ENCODE measurements around the gene CLECL1. TPM values are rescaled to one million over a fixed set of nuclear protein-coding genes. Genes with fewer than 3 reads are reported as not detected.
"Not testable (repeated sequence)": the region's sequence is repeated elsewhere in the genome, so short reads cannot be mapped to it uniquely, and the experiment has no call there.

CLECL1 gene
- total RNA-seq, 2 experiments from 2014 or later = 1.2 to 1.4 TPM

- Mint-ChIP-seq H3K4me3 (peak overlapping the region; percentile 52), H3K36me3 (ENCODE audit: low read depth) (peaks cover 42% of the 10 kb centered on the region), H3K4me1 (peaks cover 65% of the 10 kb centered on the region), H3K27ac (peak overlapping the region; percentile 83), H3K9me3 (no peaks in the 10 kb centered on the region), H3K27me3 (no peaks in the 10 kb centered on the region)
- POLR2A ChIA-PET = interaction anchor here (1.0 to 2.7 kb wide), 4 partner anchors 9 to 118 kb away, joined by 3 to 12 read pairs (median 5); partner anchors contain the start of genes CD69 and CLEC2B
- peak; percentile 34 for DNase-seq
- CTCF ChIA-PET = interaction anchor here (0.5 to 6.9 kb wide), 28 partner anchors 9 to 402 kb away, joined by 3 to 120 read pairs (median 4); partner anchors contain the start of genes CD69, CLEC1B, CLEC2B and CLEC7A
Observed at GRCh38 chr12:9751204-9752144, 18.6 kb upstream of the CLECL1 start.

DNA sequence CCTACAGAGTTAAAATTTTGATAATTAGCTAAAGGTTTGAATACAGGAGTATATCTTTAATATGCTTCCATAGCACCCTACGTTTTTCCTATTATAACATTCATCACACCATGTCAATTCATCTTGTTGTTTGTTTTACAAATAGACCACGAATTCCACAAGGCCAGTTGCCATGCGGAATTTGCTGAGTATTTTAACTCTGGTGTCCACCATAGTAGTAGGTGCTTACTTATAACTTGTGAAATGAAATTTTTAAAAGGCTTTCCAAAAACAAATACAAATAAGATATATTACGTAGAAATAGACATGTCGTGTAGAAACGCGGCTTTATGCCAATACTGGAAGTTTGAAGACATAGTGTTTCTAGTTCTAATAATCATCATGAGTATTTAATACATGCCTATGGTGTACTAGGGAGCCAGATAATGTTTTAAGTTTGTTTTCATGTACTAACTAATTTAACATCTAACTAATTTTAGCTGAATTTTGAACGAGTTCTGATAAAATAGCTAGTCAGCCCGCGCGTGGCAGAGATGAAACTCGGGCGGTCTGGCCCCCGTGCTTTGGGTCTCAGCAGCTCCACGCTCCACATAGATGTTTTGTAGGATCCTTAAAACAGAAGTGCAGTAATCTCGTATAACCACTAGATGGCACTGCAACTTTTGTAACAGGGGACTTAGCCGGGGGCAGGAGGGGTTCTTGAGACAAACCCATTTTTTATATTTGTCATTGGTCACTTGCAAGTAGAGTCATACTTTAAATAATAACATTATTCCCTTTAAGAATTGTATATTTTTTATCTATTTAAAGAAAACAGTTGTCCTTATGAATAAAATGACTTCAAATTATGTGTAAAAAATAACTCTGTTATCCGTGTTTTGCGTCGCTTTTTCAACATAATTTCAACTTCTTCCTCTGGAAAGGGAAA lies 17.6 kb upstream of the CLECL1 start:
- peak; percentile 74 for DNase-seq
- peak overlapping the region; percentile 58 for H3K4me3 Mint-ChIP-seq
- H3K27ac Mint-ChIP-seq = peak overlapping the region; percentile 80
- peaks cover 33% of the 10 kb centered on the region for H3K36me3 Mint-ChIP-seq (ENCODE audit: low read depth)
- no peaks in the 10 kb centered on the region for H3K27me3 Mint-ChIP-seq
- peaks cover 60% of the 10 kb centered on the region for H3K4me1 Mint-ChIP-seq
- no peaks in the 10 kb centered on the region for H3K9me3 Mint-ChIP-seq
- POLR2A ChIA-PET = interaction anchor here (1.0 to 2.7 kb wide), 4 partner anchors 47 to 118 kb away, joined by 3 to 12 read pairs (median 5); partner anchors contain the start of gene CLEC2B
- CTCF ChIA-PET = interaction anchor here (0.5 to 6.9 kb wide), 30 partner anchors 8 to 403 kb away, joined by 3 to 120 read pairs (median 4); partner anchors contain the start of genes CD69, CLEC1B and CLEC2B

GRCh38 chr12:9749640-9750039 lies 16.7 kb upstream of the CLECL1 start:
- Mint-ChIP-seq H3K9me3 (no peaks in the 10 kb centered on the region), H3K36me3 (ENCODE audit: low read depth) (peaks cover 25% of the 10 kb centered on the region), H3K4me1 (peaks cover 59% of the 10 kb centered on the region), H3K4me3 (no peak overlapping the region), H3K27ac (no peak overlapping the region), H3K27me3 (no peaks in the 10 kb centered on the region)
- CTCF ChIA-PET = interaction anchor here (1.4 to 6.9 kb wide), 8 partner anchors 11 to 170 kb away, joined by 3 to 120 read pairs (median 11); partner anchors contain the start of genes CD69 and CLEC2B
- POLR2A ChIA-PET = interaction anchor here (1.3 to 2.7 kb wide), 2 partner anchors 48 to 50 kb away, joined by 5 to 12 read pairs; no protein-coding TSS in a partner anchor
- DNase-seq = no peak

DNA sequence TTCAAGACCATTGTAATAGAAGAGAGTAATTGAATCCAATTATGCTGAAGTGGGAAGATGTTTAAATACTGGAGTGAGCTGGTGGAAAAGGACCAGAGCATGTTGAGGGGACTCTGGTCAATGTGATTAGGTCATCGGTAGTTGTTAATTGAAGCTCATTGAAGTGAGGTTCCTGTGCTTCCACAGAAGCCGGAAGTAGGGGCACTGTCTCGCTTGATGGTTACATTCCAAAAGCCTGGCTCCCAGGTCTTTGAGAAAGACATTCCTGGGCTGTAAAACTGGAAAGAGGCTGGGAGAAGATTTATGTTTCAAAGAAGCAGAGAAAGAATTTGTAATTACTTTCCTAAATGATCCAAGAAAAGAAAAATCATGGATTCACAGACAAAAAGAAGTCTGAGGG lies 12.3 kb upstream of the CLECL1 start:
- ChIA-PET POLR2A (no interaction called here), CTCF (interaction anchor here (1.1 kb wide), 1 partner anchor 69 kb away, joined by 3 read pairs; no protein-coding TSS in a partner anchor)
- no peaks in the 10 kb centered on the region for H3K27me3 Mint-ChIP-seq
- peaks cover 9% of the 10 kb centered on the region for H3K36me3 Mint-ChIP-seq (ENCODE audit: low read depth)
- H3K27ac Mint-ChIP-seq = no peak overlapping the region
- peaks cover 64% of the 10 kb centered on the region for H3K4me1 Mint-ChIP-seq
- peaks cover 3% of the 10 kb centered on the region for H3K9me3 Mint-ChIP-seq
- no peak for DNase-seq
- no peak overlapping the region for H3K4me3 Mint-ChIP-seq

- ChIA-PET POLR2A (interaction anchor here (0.6 to 1.5 kb wide), 7 partner anchors 18 to 153 kb away, joined by 3 to 8 read pairs (median 5); partner anchors contain the start of gene CD69), CTCF (interaction anchor here (0.7 to 2.9 kb wide), 40 partner anchors 9 to 412 kb away, joined by 3 to 32 read pairs (median 4); partner anchors contain the start of genes CD69, CLEC2B and CLECL1)
- peak; percentile 60 for DNase-seq
- H3K4me3 Mint-ChIP-seq = peak overlapping the region; percentile 73
- peaks cover 73% of the 10 kb centered on the region for H3K4me1 Mint-ChIP-seq
- H3K36me3 Mint-ChIP-seq (ENCODE audit: low read depth) = peaks cover 20% of the 10 kb centered on the region
- peaks cover 9% of the 10 kb centered on the region for H3K9me3 Mint-ChIP-seq
- peak overlapping the region; percentile 95 for H3K27ac Mint-ChIP-seq
- no peaks in the 10 kb centered on the region for H3K27me3 Mint-ChIP-seq
Observed at GRCh38 chr12:9742661-9743060, 9.8 kb upstream of the CLECL1 start.

GRCh38 chr12:9741726-9742125 lies 8.8 kb upstream of the CLECL1 start:
- Mint-ChIP-seq H3K4me1 (peaks cover 75% of the 10 kb centered on the region), H3K9me3 (peaks cover 9% of the 10 kb centered on the region), H3K36me3 (ENCODE audit: low read depth) (peaks cover 20% of the 10 kb centered on the region), H3K27ac (peak overlapping the region; percentile 95), H3K27me3 (no peaks in the 10 kb centered on the region), H3K4me3 (peak overlapping the region; percentile 73)
- CTCF ChIA-PET = interaction anchor here (1.2 to 2.9 kb wide), 10 partner anchors 8 to 165 kb away, joined by 3 to 32 read pairs (median 6); partner anchors contain the start of genes CLEC2B and CLECL1
- POLR2A ChIA-PET = interaction anchor here (1.5 kb wide), 1 partner anchor 94 kb away, joined by 8 read pairs; no protein-coding TSS in a partner anchor
- peak; percentile 89 for DNase-seq

GRCh38 chr12:9740106-9740750 lies 7.3 kb upstream of the CLECL1 start:
- H3K4me1 Mint-ChIP-seq = peaks cover 77% of the 10 kb centered on the region
- H3K9me3 Mint-ChIP-seq = peaks cover 12% of the 10 kb centered on the region
- no peak for DNase-seq
- POLR2A ChIA-PET = no interaction called here
- H3K36me3 Mint-ChIP-seq (ENCODE audit: low read depth) = peaks cover 20% of the 10 kb centered on the region
- peak overlapping the region; percentile 50 for H3K4me3 Mint-ChIP-seq
- CTCF ChIA-PET = interaction anchor here (1.0 kb wide), 1 partner anchor 10 kb away, joined by 3 read pairs; no protein-coding TSS in a partner anchor
- peak overlapping the region; percentile 76 for H3K27ac Mint-ChIP-seq
- H3K27me3 Mint-ChIP-seq = no peaks in the 10 kb centered on the region

DNA sequence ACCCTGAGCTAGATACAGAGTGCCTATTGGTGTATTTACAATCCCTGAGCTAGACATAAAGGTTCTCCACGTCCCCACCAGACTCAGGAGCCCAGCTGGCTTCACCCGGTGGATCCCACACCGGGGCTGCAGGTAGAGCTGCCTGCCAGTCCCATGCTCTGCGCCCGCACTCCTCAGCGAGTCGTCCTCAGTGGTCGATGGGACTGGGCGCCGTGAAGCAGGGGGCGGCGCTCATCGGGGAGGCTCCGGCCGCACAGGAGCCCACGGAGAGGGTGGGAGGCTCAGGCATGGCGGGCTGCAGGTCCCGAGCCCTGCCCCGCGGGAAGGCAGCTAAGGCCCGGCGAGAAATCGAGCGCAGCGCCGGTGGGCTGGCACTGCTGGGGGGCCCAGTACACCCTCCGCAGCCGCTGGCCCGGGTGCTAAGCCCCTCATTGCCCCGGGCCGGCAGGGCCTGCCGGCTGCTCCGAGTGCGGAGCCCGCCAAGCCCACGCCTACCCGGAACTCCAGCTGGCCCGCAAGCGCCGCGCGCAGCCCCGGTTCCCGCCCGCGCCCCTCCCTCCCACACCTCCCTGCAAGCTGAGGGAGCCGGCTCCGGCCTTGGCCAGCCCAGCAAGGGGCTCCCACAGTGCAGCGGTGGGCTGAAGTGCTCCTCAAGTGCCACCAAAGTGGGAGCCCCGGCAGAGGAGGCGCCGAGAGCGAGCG lies 6.7 kb upstream of the CLECL1 start:
- POLR2A ChIA-PET, DNase-seq, H3K27ac Mint-ChIP-seq, H3K27me3 Mint-ChIP-seq: not testable (repeated sequence)
- Mint-ChIP-seq H3K4me1 (peaks cover 71% of the 10 kb centered on the region), H3K9me3 (peaks cover 12% of the 10 kb centered on the region), H3K4me3 (peak overlapping the region; percentile 26), H3K36me3 (ENCODE audit: low read depth) (peaks cover 18% of the 10 kb centered on the region)
- CTCF ChIA-PET = interaction anchor here (0.6 to 2.0 kb wide), 2 partner anchors 10 to 736 kb away, joined by 5 to 7 read pairs; no protein-coding TSS in a partner anchor

DNA sequence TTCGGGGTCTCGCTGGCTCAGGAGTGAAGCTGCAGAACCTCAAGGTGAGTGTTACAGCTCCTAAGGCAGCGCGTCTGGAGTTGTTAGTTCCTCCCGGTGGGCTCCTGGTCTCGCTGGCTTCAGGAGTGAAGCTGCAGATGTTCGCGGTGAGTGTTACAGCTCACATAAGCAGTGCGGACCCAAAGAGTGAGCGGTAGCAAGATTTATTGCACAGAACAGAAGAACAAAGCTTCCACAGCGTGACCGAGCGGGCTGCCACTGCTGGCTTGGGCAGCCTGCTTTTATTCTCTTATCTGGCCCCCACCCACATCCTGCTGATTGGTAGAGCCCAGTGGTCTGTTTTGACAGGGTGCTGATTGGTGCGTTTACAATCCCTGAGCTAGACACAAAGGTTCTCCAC lies 6.0 kb upstream of the CLECL1 start:
- Mint-ChIP-seq H3K4me1 (peaks cover 64% of the 10 kb centered on the region), H3K4me3 (peak overlapping the region; percentile 26), H3K9me3 (peaks cover 12% of the 10 kb centered on the region), H3K36me3 (ENCODE audit: low read depth) (peaks cover 18% of the 10 kb centered on the region), H3K27ac (peak overlapping the region; percentile 80)
- H3K27me3 Mint-ChIP-seq, DNase-seq: not testable (repeated sequence)
- ChIA-PET POLR2A (interaction anchor here (0.6 kb wide), 1 partner anchor 21 kb away, joined by 3 read pairs; no protein-coding TSS in a partner anchor), CTCF (interaction anchor here (0.6 to 2.0 kb wide), 3 partner anchors 9 to 736 kb away, joined by 3 to 7 read pairs (median 5); no protein-coding TSS in a partner anchor)

- Mint-ChIP-seq H3K9me3 (peaks cover 12% of the 10 kb centered on the region), H3K4me3 (peak overlapping the region; percentile 21), H3K27ac (peak overlapping the region; percentile 88), H3K36me3 (ENCODE audit: low read depth) (peaks cover 27% of the 10 kb centered on the region), H3K27me3 (no peaks in the 10 kb centered on the region), H3K4me1 (peaks cover 60% of the 10 kb centered on the region)
- ChIA-PET POLR2A (interaction anchor here (0.6 kb wide), 1 partner anchor 59 kb away, joined by 3 read pairs; no protein-coding TSS in a partner anchor), CTCF (interaction anchor here (1.4 kb wide), 1 partner anchor 29 kb away, joined by 3 read pairs; no protein-coding TSS in a partner anchor)
- no peak for DNase-seq
Observed at GRCh38 chr12:9736936-9737705, 4.2 kb upstream of the CLECL1 start.
